ENCODE results near the gene MAP2K4.

MAP2K4 gene

DNA sequence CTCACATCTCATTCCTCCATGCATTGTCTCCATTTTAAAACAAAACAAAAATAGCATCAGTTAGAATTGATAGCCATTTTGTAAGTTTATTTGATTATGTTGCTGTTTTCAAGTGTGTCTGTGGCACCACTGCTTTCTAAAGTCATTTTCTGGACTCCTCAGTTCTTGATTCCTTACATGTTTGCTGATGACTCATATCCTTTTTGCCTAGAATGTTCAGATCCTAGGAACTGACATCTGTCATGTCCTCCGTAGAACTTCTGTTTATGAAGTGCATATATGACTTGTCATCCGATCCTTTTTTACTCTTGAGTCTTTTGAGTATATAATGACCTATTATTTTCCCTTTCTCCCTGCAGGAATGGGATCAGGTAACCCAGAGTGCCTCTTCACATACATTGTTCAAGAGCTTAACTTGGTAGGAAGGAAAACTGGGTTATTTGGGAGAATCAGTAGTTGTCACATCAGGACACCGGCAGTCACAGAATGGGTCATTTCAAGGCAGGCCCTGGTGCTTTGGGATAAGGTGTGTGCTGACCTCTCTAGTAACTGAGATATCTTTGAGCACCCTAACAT is 69.2 kb downstream of the MAP2K4 start:
- TF ChIP-seq FOXP2 (optimal IDR thresholded peaks at IDR 0.05; ENCODE audit: borderline replicate concordance, extremely low read depth, extremely low read length, insufficient read depth) (no peak), TAF1 (IDR thresholded peaks at IDR 0.05; ENCODE audit: borderline replicate concordance, insufficient read depth, low read length) (no peak), POLR2AphosphoS5 (IDR thresholded peaks at IDR 0.05; ENCODE audit: low read depth, low read length) (no peak), SIN3A (IDR thresholded peaks at IDR 0.05; ENCODE audit: borderline replicate concordance, insufficient read depth, low read length) (no peak)
- TF ChIP-seq, protein P1, sequence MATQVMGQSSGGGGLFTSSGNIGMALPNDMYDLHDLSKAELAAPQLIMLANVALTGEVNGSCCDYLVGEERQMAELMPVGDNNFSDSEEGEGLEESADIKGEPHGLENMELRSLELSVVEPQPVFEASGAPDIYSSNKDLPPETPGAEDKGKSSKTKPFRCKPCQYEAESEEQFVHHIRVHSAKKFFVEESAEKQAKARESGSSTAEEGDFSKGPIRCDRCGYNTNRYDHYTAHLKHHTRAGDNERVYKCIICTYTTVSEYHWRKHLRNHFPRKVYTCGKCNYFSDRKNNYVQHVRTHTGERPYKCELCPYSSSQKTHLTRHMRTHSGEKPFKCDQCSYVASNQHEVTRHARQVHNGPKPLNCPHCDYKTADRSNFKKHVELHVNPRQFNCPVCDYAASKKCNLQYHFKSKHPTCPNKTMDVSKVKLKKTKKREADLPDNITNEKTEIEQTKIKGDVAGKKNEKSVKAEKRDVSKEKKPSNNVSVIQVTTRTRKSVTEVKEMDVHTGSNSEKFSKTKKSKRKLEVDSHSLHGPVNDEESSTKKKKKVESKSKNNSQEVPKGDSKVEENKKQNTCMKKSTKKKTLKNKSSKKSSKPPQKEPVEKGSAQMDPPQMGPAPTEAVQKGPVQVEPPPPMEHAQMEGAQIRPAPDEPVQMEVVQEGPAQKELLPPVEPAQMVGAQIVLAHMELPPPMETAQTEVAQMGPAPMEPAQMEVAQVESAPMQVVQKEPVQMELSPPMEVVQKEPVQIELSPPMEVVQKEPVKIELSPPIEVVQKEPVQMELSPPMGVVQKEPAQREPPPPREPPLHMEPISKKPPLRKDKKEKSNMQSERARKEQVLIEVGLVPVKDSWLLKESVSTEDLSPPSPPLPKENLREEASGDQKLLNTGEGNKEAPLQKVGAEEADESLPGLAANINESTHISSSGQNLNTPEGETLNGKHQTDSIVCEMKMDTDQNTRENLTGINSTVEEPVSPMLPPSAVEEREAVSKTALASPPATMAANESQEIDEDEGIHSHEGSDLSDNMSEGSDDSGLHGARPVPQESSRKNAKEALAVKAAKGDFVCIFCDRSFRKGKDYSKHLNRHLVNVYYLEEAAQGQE (IDR thresholded peaks at IDR 0.05; ENCODE audit: insufficient read depth in 1 of 2, low read depth in 2 of 2, low read length in 2 of 2), result no peak

DNA sequence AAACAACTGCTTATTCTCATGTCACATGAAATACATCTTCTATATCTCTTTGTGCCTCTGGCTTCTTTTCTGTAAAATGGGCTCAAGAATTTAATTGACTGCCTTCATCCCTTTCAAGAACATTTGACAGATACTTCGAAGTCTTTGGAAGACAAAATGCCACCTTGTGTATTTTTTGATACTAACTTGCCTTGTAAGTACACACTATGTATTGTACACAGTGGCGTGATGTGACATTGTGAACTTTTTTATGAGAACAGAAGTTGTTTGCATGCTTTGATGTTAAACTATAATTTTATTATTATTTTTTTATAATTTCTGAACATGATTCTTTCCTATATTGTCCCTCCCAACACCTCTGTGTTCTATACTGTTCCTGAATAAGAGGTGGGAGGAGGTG is 73.7 kb downstream of the MAP2K4 start:
- TF ChIP-seq TAF1 (IDR thresholded peaks at IDR 0.05; ENCODE audit: borderline replicate concordance, insufficient read depth, low read length), result no peak
- TF ChIP-seq, protein P1 (IDR thresholded peaks at IDR 0.05; ENCODE audit: insufficient read depth in 1 of 2, low read depth in 2 of 2, low read length in 2 of 2), result no peak
- TF ChIP-seq POLR2AphosphoS5 (IDR thresholded peaks at IDR 0.05; ENCODE audit: low read depth, low read length), result no peak
- TF ChIP-seq FOXP2 (optimal IDR thresholded peaks at IDR 0.05; ENCODE audit: borderline replicate concordance, extremely low read depth, extremely low read length, insufficient read depth), result no peak
- no peak for TF ChIP-seq SIN3A (IDR thresholded peaks at IDR 0.05; ENCODE audit: borderline replicate concordance, insufficient read depth, low read length)

DNA sequence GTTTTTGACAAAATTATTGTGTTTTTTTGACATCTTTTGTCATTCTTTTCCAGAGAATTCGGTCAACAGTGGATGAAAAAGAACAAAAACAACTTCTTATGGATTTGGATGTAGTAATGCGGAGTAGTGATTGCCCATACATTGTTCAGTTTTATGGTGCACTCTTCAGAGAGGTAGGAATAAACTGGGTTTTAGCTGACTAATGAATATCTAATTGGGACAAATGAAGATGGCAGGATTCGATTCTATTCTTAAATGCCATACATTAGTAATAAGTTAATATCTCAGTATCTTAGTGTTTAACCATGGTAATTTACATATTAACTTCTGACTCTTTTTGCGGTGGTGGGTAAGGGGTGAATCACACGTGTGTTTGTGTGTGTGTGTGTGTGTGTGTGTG is 74.8 kb downstream of the MAP2K4 start:
- no peak for TF ChIP-seq TAF1 (IDR thresholded peaks at IDR 0.05; ENCODE audit: borderline replicate concordance, insufficient read depth, low read length)
- TF ChIP-seq FOXP2 (optimal IDR thresholded peaks at IDR 0.05; ENCODE audit: borderline replicate concordance, extremely low read depth, extremely low read length, insufficient read depth), result no peak

DNA sequence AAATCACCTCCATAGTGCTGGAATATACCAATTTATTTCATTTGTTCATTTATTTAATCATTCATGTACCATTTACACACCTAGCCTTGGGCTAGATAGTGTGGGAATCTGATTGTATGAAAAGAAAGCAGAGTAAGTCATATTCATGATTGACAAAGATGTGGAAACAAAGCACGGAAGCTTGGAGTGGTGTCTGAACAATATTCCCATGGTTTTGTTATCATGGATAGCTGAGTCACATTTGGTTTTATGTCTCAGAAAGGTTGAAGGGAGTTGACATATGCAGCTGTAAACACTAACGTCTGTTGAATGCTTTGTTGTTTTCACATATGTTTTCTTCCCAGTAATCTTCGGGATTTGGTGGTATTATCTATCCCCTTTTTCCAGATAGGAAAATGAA is 76.6 kb downstream of the MAP2K4 start:
- no peak for TF ChIP-seq FOXP2 (optimal IDR thresholded peaks at IDR 0.05; ENCODE audit: borderline replicate concordance, extremely low read depth, extremely low read length, insufficient read depth)
- TF ChIP-seq TAF1 (IDR thresholded peaks at IDR 0.05; ENCODE audit: borderline replicate concordance, insufficient read depth, low read length), result no peak
- TF ChIP-seq, protein P1 (IDR thresholded peaks at IDR 0.05; ENCODE audit: insufficient read depth in 1 of 2, low read depth in 2 of 2, low read length in 2 of 2), result no peak
- TF ChIP-seq POLR2AphosphoS5 (IDR thresholded peaks at IDR 0.05; ENCODE audit: low read depth, low read length), result no peak
- no peak for TF ChIP-seq SIN3A (IDR thresholded peaks at IDR 0.05; ENCODE audit: borderline replicate concordance, insufficient read depth, low read length)

DNA sequence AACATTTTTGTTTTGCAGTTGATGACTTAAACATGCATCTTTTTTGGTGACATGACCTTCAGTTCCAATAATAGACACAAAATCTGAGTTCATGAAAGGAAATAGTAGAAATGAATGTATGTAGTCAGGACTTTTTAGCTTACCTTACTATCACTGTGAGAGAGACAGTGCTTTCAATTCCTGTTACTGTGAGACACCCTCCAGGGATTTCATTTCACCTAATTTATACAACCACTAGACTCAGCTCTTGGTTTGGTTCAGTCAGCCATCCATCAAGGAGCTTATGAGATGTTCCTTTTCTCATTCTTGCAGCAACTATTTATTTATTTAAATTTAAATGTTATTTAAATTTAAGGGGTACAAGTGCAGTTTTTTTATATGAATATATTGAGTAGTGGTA is 77.9 kb downstream of the MAP2K4 start:
- TF ChIP-seq FOXP2 (optimal IDR thresholded peaks at IDR 0.05; ENCODE audit: borderline replicate concordance, extremely low read depth, extremely low read length, insufficient read depth) (no peak), SIN3A (IDR thresholded peaks at IDR 0.05; ENCODE audit: borderline replicate concordance, insufficient read depth, low read length) (no peak), POLR2AphosphoS5 (IDR thresholded peaks at IDR 0.05; ENCODE audit: low read depth, low read length) (no peak), TAF1 (IDR thresholded peaks at IDR 0.05; ENCODE audit: borderline replicate concordance, insufficient read depth, low read length) (no peak)
- TF ChIP-seq, protein P1 (IDR thresholded peaks at IDR 0.05; ENCODE audit: insufficient read depth in 1 of 2, low read depth in 2 of 2, low read length in 2 of 2), result no peak
